Measurements from ENCODE around the gene INVS. TPM values are rescaled to one million over a fixed set of nuclear protein-coding genes. Genes with fewer than 3 reads are reported as not detected.

INVS gene
- total and polyA plus RNA-seq, 3 donors from 2014 or later = 13.3 to 37.1 (median 31.7) TPM

- TF ChIP-seq CTCF (IDR thresholded peaks at IDR 0.05) = no peak
- no peak for TF ChIP-seq POLR2A (IDR thresholded peaks at IDR 0.05)
- no peaks in the 10 kb centered on the region for H3K27me3 ChIP-seq
- no peak overlapping the region for H3K27ac ChIP-seq
- WGBS, 2 donors = 94 to 97% methylated on average over 3 of the region's 3 CpGs
- intact Hi-C loops (cut with DNase I; ENCODE audit: low total_unique reads) = no loop called here
- no peaks in the 10 kb centered on the region for H3K36me3 ChIP-seq (ENCODE audit: low read depth, missing control alignments)
- H3K4me1 ChIP-seq = no peaks in the 10 kb centered on the region
- no peak overlapping the region for H3K4me3 ChIP-seq
- DNase-seq = no peak
- H3K9me3 ChIP-seq = no peaks in the 10 kb centered on the region
These were observed 61.0 kb downstream of the INVS start for GRCh38 chr9:100160021-100160420.

DNA sequence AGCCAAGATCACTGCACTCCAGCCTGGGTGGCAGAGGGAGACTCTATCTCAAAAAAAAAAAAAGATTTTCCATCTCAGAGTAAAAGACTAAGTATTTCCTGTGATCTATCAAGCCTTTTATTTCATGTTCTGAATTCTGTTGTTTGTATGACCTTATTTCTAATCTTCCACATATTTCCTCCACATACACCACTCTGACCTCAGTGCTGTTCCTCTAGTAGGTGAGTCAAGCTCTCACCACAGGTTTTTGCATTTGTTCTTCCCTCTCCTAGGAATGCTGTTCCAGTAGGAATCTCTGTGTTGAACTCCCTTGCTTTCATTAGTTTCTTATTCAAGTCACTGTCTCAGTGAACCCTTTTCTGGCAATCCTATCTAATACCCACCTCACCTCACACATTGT is 68.1 kb downstream of the INVS start:
- H3K36me3 ChIP-seq (ENCODE audit: low read depth, missing control alignments) = no peaks in the 10 kb centered on the region
- no peaks in the 10 kb centered on the region for H3K27me3 ChIP-seq
- TF ChIP-seq CTCF (IDR thresholded peaks at IDR 0.05) (no peak), POLR2A (IDR thresholded peaks at IDR 0.05) (no peak)
- no peak overlapping the region for H3K4me3 ChIP-seq
- H3K9me3 ChIP-seq = no peaks in the 10 kb centered on the region
- intact Hi-C loops (cut with DNase I; ENCODE audit: low total_unique reads) = no loop called here
- no peaks in the 10 kb centered on the region for H3K4me1 ChIP-seq
- H3K27ac ChIP-seq = no peak overlapping the region
- no peak for DNase-seq

GRCh38 chr9:100167915-100168654 is 69.0 kb downstream of the INVS start:
- Histone ChIP-seq H3K4me1 (no peaks in the 10 kb centered on the region), H3K9me3 (no peaks in the 10 kb centered on the region), H3K4me3 (no peak overlapping the region), H3K27me3 (no peaks in the 10 kb centered on the region), H3K36me3 (ENCODE audit: low read depth, missing control alignments) (no peaks in the 10 kb centered on the region), H3K27ac (no peak overlapping the region)
- intact Hi-C loops (cut with DNase I; ENCODE audit: low total_unique reads) = no loop called here
- no peak for TF ChIP-seq POLR2A (IDR thresholded peaks at IDR 0.05)
- 71 to 77% methylated on average over 5 of the region's 5 CpGs for WGBS, 2 donors
- DNase-seq = no peak

DNA sequence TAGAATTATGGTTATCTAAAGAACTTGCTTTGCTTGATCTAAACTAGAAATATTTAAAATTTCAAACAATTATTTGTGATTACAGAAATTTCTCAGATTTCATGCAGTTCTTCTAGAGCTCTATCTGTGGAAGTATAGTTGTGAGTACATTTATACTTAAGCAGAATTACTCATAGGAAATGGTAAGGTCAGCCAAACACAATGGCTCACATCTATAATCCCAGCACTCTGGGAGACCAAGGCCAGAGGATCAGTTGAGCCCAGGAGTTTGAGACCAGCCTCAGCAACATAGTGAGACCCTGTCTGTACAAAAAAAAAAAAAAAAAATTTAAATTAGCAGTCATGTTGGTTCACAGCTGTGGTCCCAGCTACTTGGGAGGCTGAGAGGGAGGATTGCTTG is 71.0 kb downstream of the INVS start:
- Histone ChIP-seq H3K4me1 (no peaks in the 10 kb centered on the region), H3K27ac (no peak overlapping the region), H3K27me3 (no peaks in the 10 kb centered on the region), H3K4me3 (no peak overlapping the region), H3K9me3 (no peaks in the 10 kb centered on the region), H3K36me3 (ENCODE audit: low read depth, missing control alignments) (no peaks in the 10 kb centered on the region)
- intact Hi-C loops (cut with DNase I; ENCODE audit: low total_unique reads) = no loop called here
- TF ChIP-seq CTCF (IDR thresholded peaks at IDR 0.05) = no peak
- TF ChIP-seq POLR2A (IDR thresholded peaks at IDR 0.05) = no peak
- no peak for DNase-seq

DNA sequence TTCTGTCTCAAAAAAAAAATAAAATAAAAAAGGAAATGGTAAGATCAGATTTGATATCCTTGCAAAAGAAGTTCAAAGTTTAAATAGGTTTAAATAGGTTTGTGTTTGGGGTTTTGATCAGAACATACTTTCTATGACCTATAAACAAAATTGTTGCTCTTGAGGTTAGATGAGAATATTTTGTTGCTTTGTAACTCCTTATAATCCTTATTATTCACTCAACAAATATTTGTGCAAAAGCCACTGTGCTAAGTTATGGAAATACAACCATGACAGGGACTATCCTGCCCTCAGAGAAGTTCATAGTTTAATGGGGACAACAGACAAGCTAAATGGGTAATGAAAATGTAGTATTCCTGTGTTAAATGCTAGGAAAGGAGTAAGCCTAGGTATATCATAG is 71.5 kb downstream of the INVS start:
- Histone ChIP-seq H3K36me3 (ENCODE audit: low read depth, missing control alignments) (no peaks in the 10 kb centered on the region), H3K4me3 (no peak overlapping the region), H3K27me3 (no peaks in the 10 kb centered on the region), H3K9me3 (no peaks in the 10 kb centered on the region), H3K4me1 (no peaks in the 10 kb centered on the region), H3K27ac (no peak overlapping the region)
- no peak for DNase-seq
- intact Hi-C loops (cut with DNase I; ENCODE audit: low total_unique reads) = no loop called here
- no peak for TF ChIP-seq CTCF (IDR thresholded peaks at IDR 0.05)
- TF ChIP-seq POLR2A (IDR thresholded peaks at IDR 0.05) = no peak

Measured in testis (tissue), 3 donors.